ENCODE results near the gene ZNF687.

GRCh38 chr1:151312826-151313225 lies 30.7 kb downstream of the ZNF687 start:
- TF ChIP-seq POLR2AphosphoS5 (IDR thresholded peaks at IDR 0.05; ENCODE audit: low read depth, low read length) = no peak
- no peak for TF ChIP-seq TAF1 (IDR thresholded peaks at IDR 0.05; ENCODE audit: borderline replicate concordance, low read depth, low read length)
